CD4-positive, alpha-beta T cell treated with Interleukin-15 for 1 hour (primary cell): ENCODE results near the gene PBX4.
"Not testable (repeated sequence)": the region's sequence is repeated elsewhere in the genome, so short reads cannot be mapped to it uniquely, and the experiment has no call there.

ENCODE experiments used
- DNase-seq: peaks from one replicate; pipeline ENCODE4 v3.0.0-alpha.2; 2020

PBX4 gene

GRCh38 chr19:19618219-19619051 lies at the start of gene PBX4:
Gene PBX4 (minus strand): TSS chr19:19618687. CDS start chr19:19618629, 58 bp downstream.
- DNase-seq = peak; percentile 99

GRCh38 chr19:19665420-19665948 lies 47.0 kb upstream of the PBX4 start:
- not testable (repeated sequence) for DNase-seq

GRCh38 chr19:19663256-19664120 lies 45.0 kb upstream of the PBX4 start, which contains the start of gene ATP13A1:
Gene ATP13A1 (minus strand): TSS chr19:19663676. CDS start chr19:19663666, 10 bp downstream.
- DNase-seq = peak; percentile 99

GRCh38 chr19:19662871-19663255 lies 44.4 kb upstream of the PBX4 start:
- DNase-seq = no peak

GRCh38 chr19:19662344-19662743 lies 43.9 kb upstream of the PBX4 start:
- no peak for DNase-seq

- DNase-seq = peak; percentile 70
Observed at GRCh38 chr19:19661675-19662251, 43.3 kb upstream of the PBX4 start.

GRCh38 chr19:19661141-19661674 lies 42.7 kb upstream of the PBX4 start:
- DNase-seq = no peak

GRCh38 chr19:19659646-19660245 lies 41.3 kb upstream of the PBX4 start:
- DNase-seq = no peak

GRCh38 chr19:19657397-19657783 lies 38.9 kb upstream of the PBX4 start:
- DNase-seq = no peak

GRCh38 chr19:19656451-19657396 lies 38.2 kb upstream of the PBX4 start:
- no peak for DNase-seq

GRCh38 chr19:19655641-19656343 lies 37.3 kb upstream of the PBX4 start:
- DNase-seq = no peak

GRCh38 chr19:19655051-19655594 lies 36.6 kb upstream of the PBX4 start:
- DNase-seq = no peak

- no peak for DNase-seq
Observed at GRCh38 chr19:19654441-19654840, 36.0 kb upstream of the PBX4 start.

- no peak for DNase-seq
Observed at GRCh38 chr19:19653597-19654147, 35.2 kb upstream of the PBX4 start.

- DNase-seq = no peak
Observed at GRCh38 chr19:19652482-19653295, 34.2 kb upstream of the PBX4 start.

- DNase-seq = no peak
Observed at GRCh38 chr19:19651076-19651475, 32.6 kb upstream of the PBX4 start.

GRCh38 chr19:19650331-19650730 lies 31.8 kb upstream of the PBX4 start:
- DNase-seq = no peak

- DNase-seq = no peak
Observed at GRCh38 chr19:19649580-19649995, 31.1 kb upstream of the PBX4 start.

- DNase-seq = no peak
Observed at GRCh38 chr19:19649155-19649554, 30.7 kb upstream of the PBX4 start.
